ENCODE results near the gene ZNF425. TPM values are rescaled to one million over a fixed set of nuclear protein-coding genes. Genes with fewer than 3 reads are reported as not detected.
A peak's percentile ranks its signal among the peaks of the same experiment; 100 is the strongest.
"Not testable (repeated sequence)": the region's sequence is repeated elsewhere in the genome, so short reads cannot be mapped to it uniquely, and the experiment has no call there.

ZNF425 gene
- total and polyA plus RNA-seq, 11 donors: 0.21 to 1.6 (median 0.91) TPM

DNA sequence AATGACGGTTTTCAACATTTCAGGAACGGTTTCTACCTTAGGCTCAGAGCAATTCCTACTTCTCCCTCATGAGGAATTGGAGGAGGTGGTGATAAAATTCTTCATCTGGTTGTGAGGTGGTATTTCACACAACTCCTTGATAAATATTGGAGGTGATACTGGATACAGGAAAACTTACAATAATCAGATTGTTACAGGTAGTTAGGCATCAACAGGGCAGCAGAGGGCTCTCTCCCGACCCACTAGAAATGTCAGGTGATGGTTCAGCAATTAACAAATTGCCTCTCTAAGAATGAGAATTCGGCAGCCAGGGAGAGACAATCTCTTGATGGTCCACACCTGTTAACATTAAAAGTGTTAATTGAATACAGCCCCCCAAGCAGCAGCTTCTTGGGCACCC is 58.3 kb downstream of the ZNF425 start:
- Histone ChIP-seq H3K4me1 (peaks cover 0 to 17% (median 1%) of the 10 kb centered on the region in 12 donors), H3K9me3 (no peaks in the 10 kb centered on the region), H3K27ac (no peak overlapping the region), H3K36me3 (peaks cover 0 to 44% (median 39%) of the 10 kb centered on the region in 9 donors), H3K4me3 (no peak overlapping the region), H3K27me3 (no peaks in the 10 kb centered on the region)
- WGBS, 4 donors: 83 to 90% (median 88%) methylated on average over 4 of the region's 4 CpGs
- TF ChIP-seq, protein P1, sequence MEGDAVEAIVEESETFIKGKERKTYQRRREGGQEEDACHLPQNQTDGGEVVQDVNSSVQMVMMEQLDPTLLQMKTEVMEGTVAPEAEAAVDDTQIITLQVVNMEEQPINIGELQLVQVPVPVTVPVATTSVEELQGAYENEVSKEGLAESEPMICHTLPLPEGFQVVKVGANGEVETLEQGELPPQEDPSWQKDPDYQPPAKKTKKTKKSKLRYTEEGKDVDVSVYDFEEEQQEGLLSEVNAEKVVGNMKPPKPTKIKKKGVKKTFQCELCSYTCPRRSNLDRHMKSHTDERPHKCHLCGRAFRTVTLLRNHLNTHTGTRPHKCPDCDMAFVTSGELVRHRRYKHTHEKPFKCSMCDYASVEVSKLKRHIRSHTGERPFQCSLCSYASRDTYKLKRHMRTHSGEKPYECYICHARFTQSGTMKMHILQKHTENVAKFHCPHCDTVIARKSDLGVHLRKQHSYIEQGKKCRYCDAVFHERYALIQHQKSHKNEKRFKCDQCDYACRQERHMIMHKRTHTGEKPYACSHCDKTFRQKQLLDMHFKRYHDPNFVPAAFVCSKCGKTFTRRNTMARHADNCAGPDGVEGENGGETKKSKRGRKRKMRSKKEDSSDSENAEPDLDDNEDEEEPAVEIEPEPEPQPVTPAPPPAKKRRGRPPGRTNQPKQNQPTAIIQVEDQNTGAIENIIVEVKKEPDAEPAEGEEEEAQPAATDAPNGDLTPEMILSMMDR (IDR thresholded peaks at IDR 0.05): no peak
- TF ChIP-seq POLR2A (IDR thresholded peaks at IDR 0.05): no peak
- intact Hi-C loops (cut with DNase I): loop anchor here in 8 of 10 donors (2.0 to 10.0 kb wide), 5 partner anchors 41 to 81 kb away; partner anchors contain the start of gene PDIA4 (in 3 of the 8)
- no peak for ATAC-seq
- no peak for DNase-seq

DNA sequence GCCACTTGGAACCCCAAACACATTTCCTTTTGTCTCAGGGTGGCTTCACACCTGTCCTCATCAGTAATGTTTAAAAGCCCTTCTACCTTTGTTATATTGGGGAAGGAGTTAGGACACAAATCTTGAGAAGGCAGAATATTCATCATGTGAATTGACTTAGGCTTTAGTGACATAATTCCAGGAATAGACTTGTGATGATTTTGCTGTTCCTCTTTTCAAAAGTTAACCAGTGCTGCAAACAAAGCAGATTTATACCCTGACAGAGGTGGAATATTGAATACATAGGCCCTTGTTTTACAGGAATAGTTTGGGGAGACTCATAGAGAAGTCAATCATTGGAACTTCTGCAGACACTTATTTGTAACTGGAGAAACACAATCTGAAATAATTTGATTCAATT is 62.6 kb downstream of the ZNF425 start:
- H3K27ac ChIP-seq: peak overlapping the region in 1 of 12 donors; percentile 97
- H3K36me3 ChIP-seq: peaks cover 0 to 10% (median 5%) of the 10 kb centered on the region in 9 donors
- no peaks in the 10 kb centered on the region for H3K27me3 ChIP-seq
- DNase-seq: no peak
- intact Hi-C loops (cut with DNase I): loop anchor here in 3 of 10 donors (2.0 to 10.0 kb wide), 2 partner anchors 35 to 59 kb away; partner anchors contain the start of gene PDIA4 (in 1 of the 3)
- no peak for ATAC-seq
- no peak overlapping the region for H3K4me3 ChIP-seq
- H3K4me1 ChIP-seq: peaks cover 0 to 17% (median 0%) of the 10 kb centered on the region in 12 donors
- no peaks in the 10 kb centered on the region for H3K9me3 ChIP-seq
- TF ChIP-seq, protein P1 (IDR thresholded peaks at IDR 0.05): no peak
- no peak for TF ChIP-seq POLR2A (IDR thresholded peaks at IDR 0.05)

DNA sequence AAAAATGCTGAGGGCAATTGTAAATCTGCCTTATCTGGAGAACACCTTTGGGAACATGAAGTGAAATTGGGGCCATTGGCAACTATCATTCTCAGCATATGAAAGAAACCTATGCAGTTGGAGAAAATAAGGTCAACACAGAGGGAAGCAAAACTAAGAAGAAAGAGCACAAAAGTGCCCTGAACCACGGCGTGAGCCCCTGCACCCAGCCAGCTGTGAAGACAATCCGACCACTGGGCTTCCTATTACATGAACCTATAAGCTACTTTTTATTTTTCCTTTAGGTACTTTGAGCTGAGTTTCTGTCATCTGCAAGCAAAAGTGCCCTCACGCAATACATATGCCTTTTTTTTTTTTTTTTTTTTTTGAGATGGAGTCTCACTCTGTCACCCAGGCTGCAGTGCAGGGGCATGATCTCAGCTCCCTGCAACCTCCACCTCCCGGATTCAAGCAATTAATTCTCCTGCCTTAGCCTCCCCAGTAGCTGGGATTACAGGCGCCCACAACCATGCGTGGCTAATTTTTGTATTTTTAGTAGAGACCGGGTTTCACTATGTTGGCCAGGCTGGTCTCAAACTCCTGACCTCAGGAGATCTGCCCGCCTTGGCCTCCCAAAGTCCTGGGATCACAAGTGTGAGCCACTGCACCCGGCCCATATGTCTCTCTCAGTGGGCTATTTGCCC is 63.8 kb downstream of the ZNF425 start:
- not testable (repeated sequence) for H3K9me3 ChIP-seq, H3K4me3 ChIP-seq, DNase-seq, ATAC-seq, H3K27ac ChIP-seq, H3K36me3 ChIP-seq, H3K27me3 ChIP-seq
- 91 to 94% (median 92%) methylated on average over 10 of the region's 10 CpGs for WGBS, 4 donors
- H3K4me1 ChIP-seq: peaks cover 0 to 17% (median 0%) of the 10 kb centered on the region in 12 donors
- intact Hi-C loops (cut with DNase I): loop anchor here in 3 of 10 donors (2.0 to 10.0 kb wide), 2 partner anchors 34 to 58 kb away; partner anchors contain the start of gene PDIA4 (in 1 of the 3)

DNA sequence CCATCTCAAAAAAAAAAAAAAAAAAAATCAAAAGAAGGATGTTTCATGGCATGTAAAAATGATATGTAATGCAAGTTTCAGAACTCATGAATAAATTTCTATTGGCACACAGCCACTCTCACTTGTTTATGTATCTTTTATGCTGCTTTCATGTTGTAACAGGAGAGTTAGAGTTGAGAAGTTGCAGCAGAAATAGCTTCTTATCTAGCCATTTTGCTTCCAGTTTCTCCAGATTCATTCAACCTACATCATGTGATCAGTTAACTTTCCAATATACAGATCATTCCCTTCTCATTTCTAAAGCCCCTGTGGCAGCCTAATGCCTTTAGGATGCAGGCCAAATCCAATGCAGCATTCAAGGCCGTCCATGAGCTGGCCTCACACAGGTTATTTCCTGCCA is 66.0 kb downstream of the ZNF425 start:
- ATAC-seq: no peak
- no peak overlapping the region for H3K27ac ChIP-seq
- intact Hi-C loops (cut with DNase I): loop anchor here in 2 of 10 donors (10.0 kb wide), 1 partner anchor 55 kb away; no protein-coding TSS in a partner anchor

More for the DNA sequence above, 66.0 kb downstream of the ZNF425 start:
- 39 to 70% (median 57%) methylated on average over 1 of the region's 1 CpG for WGBS, 4 donors
- Histone ChIP-seq H3K9me3 (no peaks in the 10 kb centered on the region), H3K27me3 (no peaks in the 10 kb centered on the region), H3K36me3 (no peaks in the 10 kb centered on the region), H3K4me1 (peaks cover 0 to 17% (median 0%) of the 10 kb centered on the region in 12 donors), H3K4me3 (no peak overlapping the region)
- DNase-seq: no peak
- no peak for TF ChIP-seq POLR2A (IDR thresholded peaks at IDR 0.05)
- TF ChIP-seq, protein P1 (IDR thresholded peaks at IDR 0.05): no peak

All from heart left ventricle (tissue), 16 donors.